Measurements from ENCODE around the gene SERPINA3.

DNA sequence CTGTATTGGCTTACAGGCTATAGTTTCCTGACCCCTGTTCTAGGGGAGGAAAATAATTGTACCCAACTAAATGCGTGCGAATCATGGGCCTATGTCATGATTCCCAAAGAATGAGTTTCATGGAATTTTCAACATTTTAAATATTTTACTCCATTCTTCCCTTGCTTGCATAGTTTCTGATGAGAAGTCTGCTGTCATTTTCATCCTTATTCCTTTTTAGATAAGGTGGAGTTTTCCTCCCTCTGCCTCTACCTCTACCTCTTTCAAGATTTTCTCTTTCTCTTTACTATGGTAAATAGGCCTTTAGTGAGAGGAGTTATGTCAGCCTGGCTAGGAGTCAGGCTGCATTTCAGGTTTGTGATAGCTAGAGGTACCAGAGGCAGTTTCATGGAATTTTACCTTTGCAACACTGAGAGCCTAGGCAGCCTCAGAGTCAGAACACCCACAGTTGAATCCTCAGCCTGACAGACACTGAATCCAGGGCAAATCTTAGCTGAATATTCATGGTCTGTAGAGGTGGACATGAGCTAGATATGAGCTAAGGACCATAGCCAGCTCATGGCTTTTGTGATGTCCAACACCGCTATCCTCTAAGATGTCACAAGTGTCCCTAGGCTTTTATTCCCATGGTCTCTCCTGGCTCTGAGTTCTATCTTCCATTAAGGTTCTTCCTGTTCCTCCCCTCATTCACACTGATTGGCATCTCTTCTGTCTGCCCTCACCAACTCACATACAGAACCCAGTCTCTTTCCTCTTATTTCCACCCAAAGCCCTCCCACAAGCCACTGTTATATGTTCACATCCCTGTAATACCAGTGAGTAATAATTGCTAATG lies 6.0 kb downstream of the SERPINA3 start:
- TF ChIP-seq, protein P1, sequence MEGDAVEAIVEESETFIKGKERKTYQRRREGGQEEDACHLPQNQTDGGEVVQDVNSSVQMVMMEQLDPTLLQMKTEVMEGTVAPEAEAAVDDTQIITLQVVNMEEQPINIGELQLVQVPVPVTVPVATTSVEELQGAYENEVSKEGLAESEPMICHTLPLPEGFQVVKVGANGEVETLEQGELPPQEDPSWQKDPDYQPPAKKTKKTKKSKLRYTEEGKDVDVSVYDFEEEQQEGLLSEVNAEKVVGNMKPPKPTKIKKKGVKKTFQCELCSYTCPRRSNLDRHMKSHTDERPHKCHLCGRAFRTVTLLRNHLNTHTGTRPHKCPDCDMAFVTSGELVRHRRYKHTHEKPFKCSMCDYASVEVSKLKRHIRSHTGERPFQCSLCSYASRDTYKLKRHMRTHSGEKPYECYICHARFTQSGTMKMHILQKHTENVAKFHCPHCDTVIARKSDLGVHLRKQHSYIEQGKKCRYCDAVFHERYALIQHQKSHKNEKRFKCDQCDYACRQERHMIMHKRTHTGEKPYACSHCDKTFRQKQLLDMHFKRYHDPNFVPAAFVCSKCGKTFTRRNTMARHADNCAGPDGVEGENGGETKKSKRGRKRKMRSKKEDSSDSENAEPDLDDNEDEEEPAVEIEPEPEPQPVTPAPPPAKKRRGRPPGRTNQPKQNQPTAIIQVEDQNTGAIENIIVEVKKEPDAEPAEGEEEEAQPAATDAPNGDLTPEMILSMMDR (IDR thresholded peaks at IDR 0.05; ENCODE audit: control extremely low read depth in 1 of 3, insufficient read depth in 1 of 3, low read depth in 1 of 3, low read length in 3 of 3): no peak
- TF ChIP-seq POLR2AphosphoS5 (IDR thresholded peaks at IDR 0.05; ENCODE audit: low read depth, low read length) (no peak), FOSL1 (IDR thresholded peaks at IDR 0.05; ENCODE audit: insufficient read depth, low read depth, low read length) (no peak), CEBPB (IDR thresholded peaks at IDR 0.05; ENCODE audit: low read depth, low read length) (no peak), EZH2 (IDR thresholded peaks at IDR 0.05; ENCODE audit: low read depth, low read length, severe bottlenecking) (no peak), POU5F1 (IDR thresholded peaks at IDR 0.05; ENCODE audit: low read depth, low read length) (no peak), ASH2L (IDR thresholded peaks at IDR 0.05; ENCODE audit: low read length) (no peak), SP2 (IDR thresholded peaks at IDR 0.05; ENCODE audit: low read length) (no peak), TAF1 (IDR thresholded peaks at IDR 0.05; ENCODE audit: low read depth, low read length) (no peak), POLR2A (IDR thresholded peaks at IDR 0.05; ENCODE audit: control extremely low read depth in 1 of 2, low read depth in 2 of 2, low read length in 2 of 2) (no peak), NRF1 (IDR thresholded peaks at IDR 0.05; ENCODE audit: low read depth, low read length) (no peak), ZNF274 (IDR thresholded peaks at IDR 0.05; ENCODE audit: borderline replicate concordance, extremely low read depth, low read length) (no peak)
- TF ChIP-seq, protein P2, sequence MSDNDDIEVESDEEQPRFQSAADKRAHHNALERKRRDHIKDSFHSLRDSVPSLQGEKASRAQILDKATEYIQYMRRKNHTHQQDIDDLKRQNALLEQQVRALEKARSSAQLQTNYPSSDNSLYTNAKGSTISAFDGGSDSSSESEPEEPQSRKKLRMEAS (IDR thresholded peaks at IDR 0.05): no peak
- TF ChIP-seq, protein P3, sequence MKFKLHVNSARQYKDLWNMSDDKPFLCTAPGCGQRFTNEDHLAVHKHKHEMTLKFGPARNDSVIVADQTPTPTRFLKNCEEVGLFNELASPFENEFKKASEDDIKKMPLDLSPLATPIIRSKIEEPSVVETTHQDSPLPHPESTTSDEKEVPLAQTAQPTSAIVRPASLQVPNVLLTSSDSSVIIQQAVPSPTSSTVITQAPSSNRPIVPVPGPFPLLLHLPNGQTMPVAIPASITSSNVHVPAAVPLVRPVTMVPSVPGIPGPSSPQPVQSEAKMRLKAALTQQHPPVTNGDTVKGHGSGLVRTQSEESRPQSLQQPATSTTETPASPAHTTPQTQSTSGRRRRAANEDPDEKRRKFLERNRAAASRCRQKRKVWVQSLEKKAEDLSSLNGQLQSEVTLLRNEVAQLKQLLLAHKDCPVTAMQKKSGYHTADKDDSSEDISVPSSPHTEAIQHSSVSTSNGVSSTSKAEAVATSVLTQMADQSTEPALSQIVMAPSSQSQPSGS (IDR thresholded peaks at IDR 0.05; ENCODE audit: low read length): no peak
